Kidney (tissue), 14 donors: ENCODE results near the gene KIF1C. TPM values are rescaled to one million over a fixed set of nuclear protein-coding genes. Genes with fewer than 3 reads are reported as not detected.

ENCODE experiments used
- DNase-seq, 5 donors: peaks; one replicate each; pipeline ENCODE4 v3.0.0-alpha.2; 2013 to 2020
- FAIRE-seq: peaks from 2 replicates; lab custom pipeline; 2012; peaks lifted over from hg19 to GRCh38; lab: Jason Lieb, UNC
- H3K27ac ChIP-seq, 2 donors: one replicate each; pipeline ENCODE4 v1.7.0; 2013; ENCODE audit warnings: low read depth in 2 of 2, low read length in 2 of 2, inconsistent platforms in 1 of 2
- H3K27me3 ChIP-seq: one replicate; pipeline ENCODE4 v1.7.1; 2013; ENCODE audit warnings: low read length, inconsistent platforms; ENCODE audit not compliant: control insufficient read depth, insufficient read depth
- H3K36me3 ChIP-seq, 3 donors: one replicate each; pipeline versions ENCODE4 v1.7.0 to v1.7.1; 2013; ENCODE audit warnings: low read length in 3 of 3, control low read depth in 1 of 3, inconsistent platforms in 1 of 3; ENCODE audit not compliant: insufficient read depth in 3 of 3, control insufficient read depth in 2 of 3
- H3K4me1 ChIP-seq, 3 donors: one replicate each; pipeline versions ENCODE4 v1.7.0 to v1.7.1; 2013; ENCODE audit warnings: low read length in 3 of 3, inconsistent platforms in 1 of 3, low read depth in 1 of 3; ENCODE audit not compliant: control insufficient read depth in 2 of 3, insufficient read depth in 2 of 3
- H3K4me3 ChIP-seq, 3 donors: one replicate each; pipeline versions ENCODE4 v1.7.0 to v1.8.1; 2013; ENCODE audit warnings: low read length in 3 of 3, control low read depth in 1 of 3, inconsistent platforms in 1 of 3
- H3K9ac ChIP-seq, 3 donors: one replicate each; pipeline versions ENCODE4 v1.7.0 to v1.7.1; 2013; ENCODE audit warnings: low read length in 3 of 3, control low read depth in 1 of 3, inconsistent platforms in 1 of 3
- H3K9me3 ChIP-seq, 3 donors: one replicate each; pipeline versions ENCODE4 v1.7.0 to v1.7.1; 2013; ENCODE audit warnings: low read length in 3 of 3, control low read depth in 1 of 3, inconsistent platforms in 1 of 3; ENCODE audit not compliant: control insufficient read depth in 2 of 3, insufficient read depth in 1 of 3
- intact Hi-C: fragments of 100-400 bp; cut with DNase I; formaldehyde crosslinking; loops from one replicate; pipeline ENCODE4 v1.11.1; 2022
- polyA plus RNA-seq: library from polyadenylated mRNA; stranded (reverse); fragments of 350-450 nt; fragmentation: Illumina TruSeq; extraction: RNeasy Lipid Tissue Mini Kit (QIAGEN cat#74804); gene quantifications from one replicate; pipeline ENCODE4 v1.2.3, GENCODE V29; 2014; ENCODE audit warnings: low read depth, low replicate concordance; ENCODE audit not compliant: insufficient read depth
- total RNA-seq: library from RNA; stranded (reverse); fragmentation: NEBNext Ultra II Directional; extraction: Animal tissue kit (Norgen Biotek cat#: 25700); gene quantifications from one replicate; pipeline ENCODE4 v1.2.1, GENCODE V29; 2021
- TF ChIP-seq, protein P1 (sequence below): IDR thresholded peaks from 3 replicates; pipeline ENCODE4 v1.5.1; 2012; ENCODE audit warnings: mild to moderate bottlenecking, moderate library complexity, borderline replicate concordance; ENCODE audit not compliant: insufficient read depth; ENCODE audit errors: extremely low read depth
- donor health status: control.
- donor health status: control.
- donor health status: control.
- donor health status: control.
- donor health status: control.
- donor health status: DM: yes; HTN: yes; CAD: no.
- donor health status: Normal renal cell carcinoma (clear cell type).

The KIF1C gene
- total and polyA plus RNA-seq, 2 donors from 2014 or later = 69.6 to 168 TPM

DNA sequence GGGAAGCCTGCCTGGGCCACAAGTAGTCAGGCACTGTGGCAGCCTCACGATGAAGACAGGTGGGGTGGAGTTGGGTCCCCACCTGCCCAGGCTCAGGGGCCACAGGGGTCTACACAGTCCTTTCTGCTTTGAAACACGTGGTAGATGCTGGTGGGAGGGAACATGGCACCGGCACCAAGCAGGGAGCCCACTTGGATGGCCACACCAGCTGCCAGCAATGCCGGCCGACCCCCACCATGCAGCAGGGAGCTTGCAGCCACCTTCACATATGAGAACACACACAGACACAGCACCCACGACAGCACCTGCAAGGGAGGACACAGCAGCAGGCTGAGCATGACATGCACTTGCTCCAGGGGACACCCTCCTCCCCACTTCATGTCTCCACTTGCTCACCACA lies 35.1 kb downstream of the KIF1C start:
- Histone ChIP-seq H3K36me3 (no peaks in the 10 kb centered on the region), H3K27me3 (no peaks in the 10 kb centered on the region), H3K9ac (no peak overlapping the region), H3K4me3 (no peak overlapping the region), H3K9me3 (no peaks in the 10 kb centered on the region), H3K4me1 (no peaks in the 10 kb centered on the region), H3K27ac (no peak overlapping the region)
- intact Hi-C loops = no loop called here
- TF ChIP-seq, protein P1, sequence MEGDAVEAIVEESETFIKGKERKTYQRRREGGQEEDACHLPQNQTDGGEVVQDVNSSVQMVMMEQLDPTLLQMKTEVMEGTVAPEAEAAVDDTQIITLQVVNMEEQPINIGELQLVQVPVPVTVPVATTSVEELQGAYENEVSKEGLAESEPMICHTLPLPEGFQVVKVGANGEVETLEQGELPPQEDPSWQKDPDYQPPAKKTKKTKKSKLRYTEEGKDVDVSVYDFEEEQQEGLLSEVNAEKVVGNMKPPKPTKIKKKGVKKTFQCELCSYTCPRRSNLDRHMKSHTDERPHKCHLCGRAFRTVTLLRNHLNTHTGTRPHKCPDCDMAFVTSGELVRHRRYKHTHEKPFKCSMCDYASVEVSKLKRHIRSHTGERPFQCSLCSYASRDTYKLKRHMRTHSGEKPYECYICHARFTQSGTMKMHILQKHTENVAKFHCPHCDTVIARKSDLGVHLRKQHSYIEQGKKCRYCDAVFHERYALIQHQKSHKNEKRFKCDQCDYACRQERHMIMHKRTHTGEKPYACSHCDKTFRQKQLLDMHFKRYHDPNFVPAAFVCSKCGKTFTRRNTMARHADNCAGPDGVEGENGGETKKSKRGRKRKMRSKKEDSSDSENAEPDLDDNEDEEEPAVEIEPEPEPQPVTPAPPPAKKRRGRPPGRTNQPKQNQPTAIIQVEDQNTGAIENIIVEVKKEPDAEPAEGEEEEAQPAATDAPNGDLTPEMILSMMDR = no peak
- DNase-seq (no peak), FAIRE-seq (no peak)

DNA sequence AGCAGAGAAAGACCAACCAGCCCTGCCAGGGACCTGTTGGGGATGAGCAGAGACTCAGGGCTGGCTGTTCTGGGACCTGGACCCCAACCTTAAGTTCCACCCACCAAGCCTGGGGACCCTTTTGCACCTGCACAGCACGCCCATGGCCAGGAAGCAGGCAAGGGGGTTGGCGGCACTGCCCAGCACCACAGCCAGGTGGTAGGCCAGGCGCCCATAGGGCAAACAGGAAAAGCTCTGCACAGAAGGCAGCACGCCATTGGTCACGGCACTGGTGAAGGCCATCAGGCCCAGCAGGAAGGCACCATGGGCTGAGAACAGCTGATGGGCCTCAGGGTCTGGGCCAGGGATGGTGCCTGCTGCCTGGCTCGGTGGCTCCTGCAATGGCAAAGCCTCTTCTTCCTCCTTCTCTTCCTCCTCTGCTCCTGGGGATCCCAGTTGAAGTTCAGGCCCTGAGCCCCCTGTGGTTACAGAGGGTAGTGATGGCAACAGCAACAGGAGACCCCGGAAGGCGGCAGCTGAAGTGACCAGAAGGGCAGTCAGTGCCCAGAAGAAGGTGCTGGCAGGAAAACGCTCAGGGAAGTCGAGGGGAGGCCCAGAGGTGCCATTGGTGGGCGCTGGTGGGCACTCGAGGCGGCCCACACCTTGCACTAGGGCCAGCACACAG lies 35.7 kb downstream of the KIF1C start:
- TF ChIP-seq, protein P1 = no peak
- no peak for DNase-seq
- Histone ChIP-seq H3K4me3 (no peak overlapping the region), H3K27ac (no peak overlapping the region), H3K36me3 (no peaks in the 10 kb centered on the region), H3K27me3 (no peaks in the 10 kb centered on the region), H3K9me3 (no peaks in the 10 kb centered on the region), H3K9ac (no peak overlapping the region), H3K4me1 (no peaks in the 10 kb centered on the region)
- FAIRE-seq = no peak
- intact Hi-C loops = no loop called here

DNA sequence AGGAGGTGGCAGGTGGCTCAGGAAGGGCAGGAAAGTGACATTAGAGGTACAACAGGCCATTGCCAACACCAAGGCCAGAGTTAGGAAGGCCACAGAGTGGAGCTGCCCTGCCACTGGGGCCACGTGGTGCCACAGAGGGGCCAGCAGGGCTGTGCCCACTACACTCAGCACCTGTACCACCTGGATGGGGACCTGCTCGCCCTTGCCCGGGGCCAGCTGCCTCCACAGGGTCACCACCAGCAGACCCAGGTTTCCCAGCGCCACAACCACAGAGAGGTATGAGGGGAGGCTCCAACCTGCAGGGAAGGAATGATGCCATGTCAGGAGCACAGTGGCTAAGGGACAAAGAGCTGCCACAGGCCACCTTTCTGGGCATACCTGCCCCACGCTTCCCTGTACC lies 36.3 kb downstream of the KIF1C start:
- Histone ChIP-seq H3K4me1 (no peaks in the 10 kb centered on the region), H3K9ac (no peak overlapping the region), H3K27ac (no peak overlapping the region), H3K4me3 (no peak overlapping the region), H3K36me3 (no peaks in the 10 kb centered on the region), H3K9me3 (no peaks in the 10 kb centered on the region), H3K27me3 (no peaks in the 10 kb centered on the region)
- no peak for DNase-seq
- no peak for FAIRE-seq
- intact Hi-C loops = no loop called here
- TF ChIP-seq, protein P1 = no peak

DNA sequence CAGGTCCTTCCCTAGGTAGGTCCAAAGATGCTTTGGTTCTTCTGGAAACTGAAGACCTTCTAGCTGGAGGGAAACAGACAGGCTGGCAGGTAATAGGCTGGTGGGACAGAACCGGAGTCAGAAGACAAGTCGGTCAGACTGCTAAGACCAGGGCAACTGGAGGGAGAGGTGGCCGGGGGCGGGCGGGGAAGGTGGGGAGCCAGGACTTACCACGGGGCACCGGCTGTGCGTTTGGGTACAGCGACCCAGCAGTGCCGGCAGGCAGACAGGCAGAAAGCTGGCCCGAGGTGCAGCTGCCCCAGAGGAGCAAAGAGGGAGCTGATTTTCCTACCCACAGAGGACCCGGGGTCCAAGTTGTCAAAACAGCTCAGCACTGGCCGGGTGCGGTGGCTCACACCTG lies 36.9 kb downstream of the KIF1C start:
- Histone ChIP-seq H3K36me3 (no peaks in the 10 kb centered on the region), H3K9ac (no peak overlapping the region), H3K9me3 (no peaks in the 10 kb centered on the region), H3K4me1 (no peaks in the 10 kb centered on the region), H3K4me3 (no peak overlapping the region), H3K27me3 (no peaks in the 10 kb centered on the region), H3K27ac (no peak overlapping the region)
- intact Hi-C loops = no loop called here
- no peak for DNase-seq
- TF ChIP-seq, protein P1 = no peak
- FAIRE-seq = no peak
